ENCODE results near the gene ADAMTS2. TPM values are rescaled to one million over a fixed set of nuclear protein-coding genes. Genes with fewer than 3 reads are reported as not detected.

Gene ADAMTS2
- total and polyA plus RNA-seq, 2 experiments from 2014 or later: 62.0 to 132 TPM

GRCh38 chr5:179307931-179308471, 37.3 kb downstream of the ADAMTS2 start:
- Histone ChIP-seq H3K27ac (no peak overlapping the region), H3K79me2 (ENCODE audit: insufficient read depth) (peaks cover 91% of the 10 kb centered on the region), H3K9ac (no peak overlapping the region), H4K20me1 (ENCODE audit: insufficient read depth) (no peaks in the 10 kb centered on the region), H3K36me3 (ENCODE audit: low read depth) (no peaks in the 10 kb centered on the region), H3F3A (ENCODE audit: insufficient read depth) (peaks cover 35% of the 10 kb centered on the region), H3K27me3 (replicated peaks; ENCODE audit: insufficient read depth) (no peaks in the 10 kb centered on the region), H3K4me2 (ENCODE audit: unreplicated experiment) (no peak overlapping the region), H3K4me1 (ENCODE audit: insufficient read depth) (peaks cover 34% of the 10 kb centered on the region), H3K9me2 (ENCODE audit: insufficient read depth) (no peaks in the 10 kb centered on the region), H3K4me3 (no peak overlapping the region), H2AFZ (no peak overlapping the region), H3K9me3 (ENCODE audit: low read depth) (no peaks in the 10 kb centered on the region)
- TF ChIP-seq EZH2 (IDR thresholded peaks at IDR 0.05; ENCODE audit: insufficient read depth, poor library complexity, severe bottlenecking) (no peak), EZH2phosphoT487 (IDR thresholded peaks at IDR 0.05; ENCODE audit: insufficient read depth, low read depth) (no peak)
- no peak for DNase-seq
- WGBS, 2 experiments (ENCODE audit: low coverage in 1 of 2, low lambda C conversion rate in 2 of 2, missing lambda C conversion rate in 2 of 2): 82% methylated on average over 20 to 24 of the region's 24 CpGs
- in situ Hi-C loops (cut with MboI): no loop called here

DNA sequence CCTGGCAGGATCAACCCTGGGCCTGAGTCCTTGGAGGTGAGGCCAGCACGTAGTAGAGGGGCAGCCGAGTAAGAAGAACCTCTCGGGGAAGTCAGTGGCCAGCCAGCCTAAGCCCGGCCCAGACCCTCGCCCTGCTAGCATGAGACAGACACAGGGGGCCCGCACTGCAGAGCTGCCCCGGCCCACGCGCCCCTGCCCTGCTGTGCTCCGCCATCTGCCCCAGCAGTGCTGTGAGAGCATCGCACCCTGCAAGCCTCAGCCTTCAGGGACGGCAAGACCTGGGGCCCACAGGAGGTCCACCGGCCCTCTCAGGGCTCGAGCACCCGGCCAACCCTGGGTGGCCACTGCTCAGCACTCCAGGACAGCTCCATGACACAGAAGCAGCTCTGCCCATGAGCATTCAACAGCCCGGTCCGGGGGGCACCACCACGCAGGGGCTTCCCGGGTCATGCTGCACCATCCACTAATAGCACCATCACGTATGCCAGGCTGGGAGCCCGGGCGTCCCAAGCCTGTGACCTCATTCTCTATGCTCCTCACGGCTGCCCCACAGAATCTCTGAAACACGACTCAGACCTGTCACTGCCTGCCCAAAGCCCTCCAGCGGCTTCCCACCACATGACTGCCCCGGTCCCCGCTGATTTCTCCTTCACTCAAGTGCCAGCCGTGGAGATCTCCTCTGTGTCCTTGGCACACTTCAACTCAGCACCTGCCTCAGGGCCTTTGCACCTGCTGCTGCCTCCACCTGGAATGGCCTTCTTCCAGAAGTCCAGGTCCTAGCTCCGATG, 38.1 kb downstream of the ADAMTS2 start:
- Histone ChIP-seq H3K27me3 (replicated peaks; ENCODE audit: insufficient read depth) (no peaks in the 10 kb centered on the region), H3K4me3 (no peak overlapping the region), H4K20me1 (ENCODE audit: insufficient read depth) (no peaks in the 10 kb centered on the region), H3F3A (ENCODE audit: insufficient read depth) (peaks cover 35% of the 10 kb centered on the region), H3K27ac (peak overlapping the region; percentile 96), H3K4me1 (ENCODE audit: insufficient read depth) (peaks cover 35% of the 10 kb centered on the region), H3K9me3 (ENCODE audit: low read depth) (no peaks in the 10 kb centered on the region), H3K9ac (no peak overlapping the region), H2AFZ (no peak overlapping the region), H3K9me2 (ENCODE audit: insufficient read depth) (no peaks in the 10 kb centered on the region), H3K4me2 (ENCODE audit: unreplicated experiment) (no peak overlapping the region), H3K79me2 (ENCODE audit: insufficient read depth) (peaks cover 91% of the 10 kb centered on the region), H3K36me3 (ENCODE audit: low read depth) (no peaks in the 10 kb centered on the region)
- WGBS, 2 experiments (ENCODE audit: low coverage in 1 of 2, low lambda C conversion rate in 2 of 2, missing lambda C conversion rate in 2 of 2): 79 to 83% methylated on average over 24 to 29 of the region's 29 CpGs
- DNase-seq: peak; percentile 70
- in situ Hi-C loops (cut with MboI): no loop called here
- TF ChIP-seq EZH2 (IDR thresholded peaks at IDR 0.05; ENCODE audit: insufficient read depth, poor library complexity, severe bottlenecking) (no peak), EZH2phosphoT487 (IDR thresholded peaks at IDR 0.05; ENCODE audit: insufficient read depth, low read depth) (no peak)

DNA sequence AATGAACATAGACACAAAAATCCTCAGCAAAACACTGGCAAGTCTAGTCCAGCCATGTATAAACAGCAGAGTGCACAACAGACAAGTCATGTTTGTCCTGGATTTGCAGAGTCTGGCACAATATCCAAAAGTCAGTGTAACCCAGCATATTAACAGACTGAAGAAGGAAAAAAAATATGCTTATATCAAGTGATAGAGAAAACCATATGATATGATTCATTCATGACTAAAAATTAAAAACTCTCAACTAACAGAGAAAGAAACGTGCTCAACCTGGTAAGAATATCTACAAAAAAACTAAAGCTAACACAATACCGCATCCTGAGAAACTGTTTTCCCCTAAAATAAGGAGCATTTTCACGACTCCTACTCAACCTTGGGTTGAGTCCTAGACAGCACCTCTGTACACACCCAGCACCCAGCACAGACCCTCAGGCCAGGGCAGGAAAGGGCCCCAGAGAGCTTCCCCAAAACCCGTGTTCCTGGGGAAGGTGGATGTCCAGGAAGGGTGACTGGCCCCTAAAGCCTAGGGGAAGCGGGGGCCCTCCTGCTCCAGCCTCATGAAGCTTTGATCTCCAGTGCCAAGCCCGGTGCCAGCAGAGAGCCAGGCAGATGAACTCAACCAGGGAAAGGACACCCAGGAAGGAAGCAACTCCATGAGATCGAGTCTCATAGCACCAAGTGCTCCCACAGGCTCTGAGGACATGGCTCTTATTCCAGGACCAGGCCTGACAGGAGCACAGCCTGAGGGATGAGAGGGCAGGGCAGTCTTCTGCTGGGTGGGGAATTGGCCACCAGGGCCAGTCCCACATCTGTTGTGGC, 38.9 kb downstream of the ADAMTS2 start:
- in situ Hi-C loops (cut with MboI): no loop called here
- Histone ChIP-seq H3K4me1 (ENCODE audit: insufficient read depth) (peaks cover 35% of the 10 kb centered on the region), H3K27me3 (replicated peaks; ENCODE audit: insufficient read depth) (no peaks in the 10 kb centered on the region), H3K36me3 (ENCODE audit: low read depth) (no peaks in the 10 kb centered on the region), H3K4me3 (no peak overlapping the region), H3F3A (ENCODE audit: insufficient read depth) (peaks cover 36% of the 10 kb centered on the region), H2AFZ (no peak overlapping the region), H3K9me3 (ENCODE audit: low read depth) (no peaks in the 10 kb centered on the region), H4K20me1 (ENCODE audit: insufficient read depth) (no peaks in the 10 kb centered on the region), H3K4me2 (ENCODE audit: unreplicated experiment) (no peak overlapping the region), H3K79me2 (ENCODE audit: insufficient read depth) (peaks cover 91% of the 10 kb centered on the region), H3K9me2 (ENCODE audit: insufficient read depth) (no peaks in the 10 kb centered on the region), H3K27ac (peak overlapping the region; percentile 96), H3K9ac (peak overlapping the region; percentile 60)
- TF ChIP-seq EZH2 (IDR thresholded peaks at IDR 0.05; ENCODE audit: insufficient read depth, poor library complexity, severe bottlenecking) (no peak), EZH2phosphoT487 (IDR thresholded peaks at IDR 0.05; ENCODE audit: insufficient read depth, low read depth) (no peak)
- peak; percentile 57 for DNase-seq
- WGBS, 2 experiments (ENCODE audit: low coverage in 1 of 2, low lambda C conversion rate in 2 of 2, missing lambda C conversion rate in 2 of 2): 71 to 75% methylated on average over 7 of the region's 7 CpGs

DNA sequence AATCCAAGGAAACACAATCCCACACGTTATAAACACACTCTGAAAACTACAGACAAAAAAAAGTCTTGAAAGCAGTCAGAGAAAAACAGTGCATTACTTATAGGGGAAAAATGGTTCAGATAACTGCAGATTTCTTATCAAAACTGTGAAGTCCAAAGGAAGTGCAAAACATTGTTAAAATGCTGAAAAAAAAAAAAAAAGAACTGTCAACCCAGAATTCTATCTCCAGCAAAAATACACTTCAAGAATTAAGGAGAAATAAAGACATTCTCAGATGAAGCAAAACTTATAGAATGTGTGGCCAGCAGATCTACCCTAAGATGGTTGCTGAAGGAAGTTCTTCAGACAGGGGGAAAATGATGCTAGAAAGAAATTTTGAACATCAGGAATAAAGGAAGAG, 40.4 kb downstream of the ADAMTS2 start:
- Histone ChIP-seq H3K36me3 (ENCODE audit: low read depth) (no peaks in the 10 kb centered on the region), H2AFZ (no peak overlapping the region), H3K27me3 (replicated peaks; ENCODE audit: insufficient read depth) (no peaks in the 10 kb centered on the region), H3K9me3 (ENCODE audit: low read depth) (no peaks in the 10 kb centered on the region), H4K20me1 (ENCODE audit: insufficient read depth) (no peaks in the 10 kb centered on the region), H3K9me2 (ENCODE audit: insufficient read depth) (no peaks in the 10 kb centered on the region), H3K27ac (peak overlapping the region; percentile 96), H3K4me3 (peak overlapping the region; percentile 38), H3K4me2 (ENCODE audit: unreplicated experiment) (peak overlapping the region; percentile 64), H3K9ac (peak overlapping the region; percentile 82), H3K79me2 (ENCODE audit: insufficient read depth) (peaks cover 91% of the 10 kb centered on the region), H3F3A (ENCODE audit: insufficient read depth) (peaks cover 48% of the 10 kb centered on the region), H3K4me1 (ENCODE audit: insufficient read depth) (peaks cover 47% of the 10 kb centered on the region)
- no peak for DNase-seq
- TF ChIP-seq EZH2 (IDR thresholded peaks at IDR 0.05; ENCODE audit: insufficient read depth, poor library complexity, severe bottlenecking) (no peak), EZH2phosphoT487 (IDR thresholded peaks at IDR 0.05; ENCODE audit: insufficient read depth, low read depth) (no peak)
- in situ Hi-C loops (cut with MboI): no loop called here
- WGBS, 2 experiments (ENCODE audit: low coverage in 1 of 2, low lambda C conversion rate in 2 of 2, missing lambda C conversion rate in 2 of 2): 31 to 33% methylated on average over 1 of the region's 1 CpG
